Neural cell (in vitro differentiated cells): ENCODE results near the gene PTAFR. TPM values are rescaled to one million over a fixed set of nuclear protein-coding genes. Genes with fewer than 3 reads are reported as not detected.
"Not testable (repeated sequence)": the region's sequence is repeated elsewhere in the genome, so short reads cannot be mapped to it uniquely, and the experiment has no call there.

Experiments used
- H2AFZ ChIP-seq: fragments of 200-600, 300-800 bp; sonication (generic), shearing (Covaris generic); 2 replicates; pipeline ENCODE4 v1.6.0; 2014; ENCODE audit warnings: low read depth, mild to moderate bottlenecking, antibody characterized with exemption, low read length, moderate library complexity
- H3F3A ChIP-seq: fragments of 200-600 bp; shearing (Covaris generic); 2 replicates; pipeline ENCODE4 v1.6.1; 2016; ENCODE audit warnings: mild to moderate bottlenecking, moderate library complexity, mixed read lengths, antibody characterized with exemption, low read length; ENCODE audit not compliant: insufficient read depth, poor library complexity, severe bottlenecking
- H3K27ac ChIP-seq: fragments of 200-600, 300-800 bp; sonication (generic), shearing (Covaris generic); 2 replicates; pipeline ENCODE4 v1.5.1; 2014; ENCODE audit warnings: mild to moderate bottlenecking, low read length, moderate library complexity
- H3K27me3 ChIP-seq: fragments of 300-800, 200-600 bp; sonication (generic), shearing (Covaris generic); 2 replicates; pipeline ENCODE4 v1.6.0; 2014; ENCODE audit warnings: mild to moderate bottlenecking, low read depth, low read length, moderate library complexity; ENCODE audit not compliant: insufficient read depth
- H3K36me3 ChIP-seq: fragments of 300-800, 200-600 bp; sonication (generic), shearing (Covaris generic); 2 replicates; pipeline ENCODE4 v1.5.1; 2014; ENCODE audit warnings: mild to moderate bottlenecking, antibody characterized with exemption, low read length, moderate library complexity; ENCODE audit not compliant: insufficient read depth
- H3K4me2 ChIP-seq: fragments of 300-800, 200-600 bp; sonication (generic), shearing (Covaris generic); 2 replicates; pipeline ENCODE4 v1.6.0; 2014; ENCODE audit warnings: mild to moderate bottlenecking, low read length
- H3K4me3 ChIP-seq: fragments of 300-800, 200-600 bp; sonication (generic), shearing (Covaris generic); 2 replicates; pipeline ENCODE4 v1.5.1; 2014; ENCODE audit warnings: mild to moderate bottlenecking, low read length, moderate library complexity
- H3K79me2 ChIP-seq: fragments of 200-600 bp; shearing (Covaris generic); replicated peaks from 2 replicates; pipeline ENCODE4 v1.6.0; 2014; ENCODE audit warnings: mild to moderate bottlenecking, low read length, moderate library complexity; ENCODE audit not compliant: insufficient read depth
- H3K9ac ChIP-seq: fragments of 300-800, 200-600 bp; sonication (generic), shearing (Covaris generic); 2 replicates; pipeline ENCODE4 v1.6.1; 2016; ENCODE audit warnings: mild to moderate bottlenecking, low read length, mixed read lengths
- H3K9me2 ChIP-seq: fragments of 200-600 bp; shearing (Covaris generic); 2 replicates; pipeline ENCODE4 v1.6.1; 2016; ENCODE audit warnings: mild to moderate bottlenecking, low read length, mixed read lengths; ENCODE audit not compliant: insufficient read depth
- H3K9me3 ChIP-seq: fragments of 200-600, 300-800 bp; sonication (generic), shearing (Covaris generic); 2 replicates; pipeline ENCODE4 v1.6.1; 2016; ENCODE audit warnings: mild to moderate bottlenecking, mixed run types, low read length, moderate library complexity, mixed read lengths
- H4K20me1 ChIP-seq: fragments of 200-600 bp; shearing (Covaris generic); 2 replicates; pipeline ENCODE4 v1.6.1; 2016; ENCODE audit warnings: mild to moderate bottlenecking, mixed run types; ENCODE audit not compliant: insufficient read depth
- EP300 ChIP-seq: fragments of 450-650 bp; conservative IDR thresholded peaks from 2 replicates; pipeline ENCODE4 v1.6.1; 2014; ENCODE audit warnings: antibody characterized with exemption, mild to moderate bottlenecking, moderate library complexity; ENCODE audit not compliant: poor library complexity, severe bottlenecking
- EZH2 ChIP-seq: fragments of 200-600, 300-800 bp; shearing (Covaris generic), sonication (generic); IDR thresholded peaks from 2 replicates; pipeline ENCODE4 v1.6.1; 2014; ENCODE audit warnings: antibody characterized with exemption, low read length, borderline replicate concordance, mild to moderate bottlenecking; ENCODE audit not compliant: insufficient read depth, poor library complexity, severe bottlenecking
- MXI1 ChIP-seq: fragments of 450-650 bp; conservative IDR thresholded peaks from 2 replicates; pipeline ENCODE4 v1.6.1; 2014; ENCODE audit warnings: antibody characterized with exemption, mild to moderate bottlenecking; ENCODE audit not compliant: poor library complexity, severe bottlenecking
- POLR2AphosphoS5 ChIP-seq: IDR thresholded peaks from 2 replicates; pipeline ENCODE4 v1.6.1; 2012
- RAD21 ChIP-seq: fragments of 450-650 bp; conservative IDR thresholded peaks from 2 replicates; pipeline ENCODE4 v1.6.1; 2014; ENCODE audit warnings: antibody characterized with exemption, mild to moderate bottlenecking, moderate library complexity
- SMC3 ChIP-seq: fragments of 450-650 bp; conservative IDR thresholded peaks from 2 replicates; pipeline ENCODE4 v1.6.1; 2014; ENCODE audit warnings: antibody characterized with exemption, mild to moderate bottlenecking, moderate library complexity; ENCODE audit not compliant: poor library complexity
- TAF1 ChIP-seq: IDR thresholded peaks from 2 replicates; pipeline ENCODE4 v1.6.1; 2012; ENCODE audit warnings: low read depth
- polyA plus RNA-seq: library from polyadenylated mRNA; depleted of rRNA; stranded (reverse); fragments of >200 nt; gene quantifications from 2 replicates; pipeline ENCODE4 v1.2.3, GENCODE V29; 2014
- TF ChIP-seq, protein P1 (sequence below): IDR thresholded peaks from 2 replicates; pipeline ENCODE4 v1.6.1; 2012; ENCODE audit warnings: borderline replicate concordance
- TF ChIP-seq, protein P2 (sequence below): fragments of 450-650 bp; IDR thresholded peaks from 2 replicates; pipeline ENCODE4 v1.5.1; 2014; ENCODE audit warnings: antibody characterized with exemption, mild to moderate bottlenecking, moderate library complexity; ENCODE audit not compliant: poor library complexity, severe bottlenecking

Gene PTAFR
- polyA plus RNA-seq, 1 donor from 2014 or later, result 0.30 TPM

DNA sequence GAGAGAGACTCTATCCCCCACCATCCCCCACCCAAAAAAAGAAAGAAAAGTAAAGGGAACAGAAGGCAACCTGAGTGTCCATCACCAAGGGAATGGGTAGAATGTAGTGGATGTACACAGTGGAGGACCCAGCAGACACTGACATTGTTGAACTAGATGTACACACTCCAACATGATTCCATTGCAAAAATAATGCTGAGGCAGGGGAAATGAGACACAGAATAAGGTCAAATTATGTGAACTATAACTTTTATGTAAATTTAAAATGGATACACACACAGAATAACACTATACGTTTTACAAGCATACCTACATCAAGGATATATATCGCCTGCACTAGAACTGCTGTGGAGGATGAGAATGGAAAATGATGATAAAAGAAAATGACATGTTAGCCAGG is 34.8 kb downstream of the PTAFR start:
- TF ChIP-seq, protein P1, sequence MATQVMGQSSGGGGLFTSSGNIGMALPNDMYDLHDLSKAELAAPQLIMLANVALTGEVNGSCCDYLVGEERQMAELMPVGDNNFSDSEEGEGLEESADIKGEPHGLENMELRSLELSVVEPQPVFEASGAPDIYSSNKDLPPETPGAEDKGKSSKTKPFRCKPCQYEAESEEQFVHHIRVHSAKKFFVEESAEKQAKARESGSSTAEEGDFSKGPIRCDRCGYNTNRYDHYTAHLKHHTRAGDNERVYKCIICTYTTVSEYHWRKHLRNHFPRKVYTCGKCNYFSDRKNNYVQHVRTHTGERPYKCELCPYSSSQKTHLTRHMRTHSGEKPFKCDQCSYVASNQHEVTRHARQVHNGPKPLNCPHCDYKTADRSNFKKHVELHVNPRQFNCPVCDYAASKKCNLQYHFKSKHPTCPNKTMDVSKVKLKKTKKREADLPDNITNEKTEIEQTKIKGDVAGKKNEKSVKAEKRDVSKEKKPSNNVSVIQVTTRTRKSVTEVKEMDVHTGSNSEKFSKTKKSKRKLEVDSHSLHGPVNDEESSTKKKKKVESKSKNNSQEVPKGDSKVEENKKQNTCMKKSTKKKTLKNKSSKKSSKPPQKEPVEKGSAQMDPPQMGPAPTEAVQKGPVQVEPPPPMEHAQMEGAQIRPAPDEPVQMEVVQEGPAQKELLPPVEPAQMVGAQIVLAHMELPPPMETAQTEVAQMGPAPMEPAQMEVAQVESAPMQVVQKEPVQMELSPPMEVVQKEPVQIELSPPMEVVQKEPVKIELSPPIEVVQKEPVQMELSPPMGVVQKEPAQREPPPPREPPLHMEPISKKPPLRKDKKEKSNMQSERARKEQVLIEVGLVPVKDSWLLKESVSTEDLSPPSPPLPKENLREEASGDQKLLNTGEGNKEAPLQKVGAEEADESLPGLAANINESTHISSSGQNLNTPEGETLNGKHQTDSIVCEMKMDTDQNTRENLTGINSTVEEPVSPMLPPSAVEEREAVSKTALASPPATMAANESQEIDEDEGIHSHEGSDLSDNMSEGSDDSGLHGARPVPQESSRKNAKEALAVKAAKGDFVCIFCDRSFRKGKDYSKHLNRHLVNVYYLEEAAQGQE, result no peak
- TF ChIP-seq RAD21 (no peak), TAF1 (no peak), MXI1 (no peak), SMC3 (no peak), POLR2AphosphoS5 (no peak), EP300 (no peak), EZH2 (no peak)
- TF ChIP-seq, protein P2, sequence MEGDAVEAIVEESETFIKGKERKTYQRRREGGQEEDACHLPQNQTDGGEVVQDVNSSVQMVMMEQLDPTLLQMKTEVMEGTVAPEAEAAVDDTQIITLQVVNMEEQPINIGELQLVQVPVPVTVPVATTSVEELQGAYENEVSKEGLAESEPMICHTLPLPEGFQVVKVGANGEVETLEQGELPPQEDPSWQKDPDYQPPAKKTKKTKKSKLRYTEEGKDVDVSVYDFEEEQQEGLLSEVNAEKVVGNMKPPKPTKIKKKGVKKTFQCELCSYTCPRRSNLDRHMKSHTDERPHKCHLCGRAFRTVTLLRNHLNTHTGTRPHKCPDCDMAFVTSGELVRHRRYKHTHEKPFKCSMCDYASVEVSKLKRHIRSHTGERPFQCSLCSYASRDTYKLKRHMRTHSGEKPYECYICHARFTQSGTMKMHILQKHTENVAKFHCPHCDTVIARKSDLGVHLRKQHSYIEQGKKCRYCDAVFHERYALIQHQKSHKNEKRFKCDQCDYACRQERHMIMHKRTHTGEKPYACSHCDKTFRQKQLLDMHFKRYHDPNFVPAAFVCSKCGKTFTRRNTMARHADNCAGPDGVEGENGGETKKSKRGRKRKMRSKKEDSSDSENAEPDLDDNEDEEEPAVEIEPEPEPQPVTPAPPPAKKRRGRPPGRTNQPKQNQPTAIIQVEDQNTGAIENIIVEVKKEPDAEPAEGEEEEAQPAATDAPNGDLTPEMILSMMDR, result no peak
- Histone ChIP-seq H3F3A (no peaks in the 10 kb centered on the region), H4K20me1 (no peaks in the 10 kb centered on the region), H3K4me3 (no peak overlapping the region), H3K27ac (no peak overlapping the region), H3K9ac (no peak overlapping the region), H3K9me3 (no peaks in the 10 kb centered on the region), H3K9me2 (no peaks in the 10 kb centered on the region), H3K27me3 (no peaks in the 10 kb centered on the region), H3K4me2 (no peak overlapping the region), H3K36me3 (no peaks in the 10 kb centered on the region), H3K79me2 (no peaks in the 10 kb centered on the region), H2AFZ (no peak overlapping the region)

DNA sequence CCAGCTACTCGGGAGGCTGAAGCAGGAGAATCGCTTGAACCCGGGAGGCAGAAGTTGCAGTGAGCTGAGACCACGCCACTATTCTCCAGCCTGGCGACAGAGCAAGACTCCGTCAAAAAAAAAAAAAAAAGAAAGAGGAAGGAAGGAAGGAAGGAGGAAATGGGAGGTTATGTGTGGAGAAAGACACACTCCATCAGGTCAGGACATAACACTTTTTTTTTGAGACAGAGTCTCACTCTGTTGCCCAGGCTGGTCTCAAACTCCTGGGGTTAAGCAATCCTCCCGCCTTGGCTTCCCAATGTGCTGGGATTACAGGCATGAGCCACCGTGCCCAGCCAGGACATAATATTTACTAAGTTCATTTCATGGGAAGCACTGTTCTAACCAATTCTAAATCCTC is 36.6 kb downstream of the PTAFR start:
- H3K79me2 ChIP-seq, result not testable (repeated sequence)

More for the DNA sequence above, 36.6 kb downstream of the PTAFR start:
- H4K20me1 ChIP-seq, H3K27me3 ChIP-seq, H3F3A ChIP-seq, H3K36me3 ChIP-seq, H3K9me3 ChIP-seq, H3K4me2 ChIP-seq, H3K4me3 ChIP-seq, H3K9ac ChIP-seq, H3K9me2 ChIP-seq, H2AFZ ChIP-seq, H3K27ac ChIP-seq: not testable (repeated sequence)
